ENCODE data around the gene UQCRC2. TPM values are rescaled to one million over a fixed set of nuclear protein-coding genes. Genes with fewer than 3 reads are reported as not detected.
A peak's percentile ranks its signal among the peaks of the same experiment; 100 is the strongest.
"Not testable (repeated sequence)": the region's sequence is repeated elsewhere in the genome, so short reads cannot be mapped to it uniquely, and the experiment has no call there.

UQCRC2 gene
- polyA plus RNA-seq, 1 donor from 2014 or later: 144 TPM

DNA sequence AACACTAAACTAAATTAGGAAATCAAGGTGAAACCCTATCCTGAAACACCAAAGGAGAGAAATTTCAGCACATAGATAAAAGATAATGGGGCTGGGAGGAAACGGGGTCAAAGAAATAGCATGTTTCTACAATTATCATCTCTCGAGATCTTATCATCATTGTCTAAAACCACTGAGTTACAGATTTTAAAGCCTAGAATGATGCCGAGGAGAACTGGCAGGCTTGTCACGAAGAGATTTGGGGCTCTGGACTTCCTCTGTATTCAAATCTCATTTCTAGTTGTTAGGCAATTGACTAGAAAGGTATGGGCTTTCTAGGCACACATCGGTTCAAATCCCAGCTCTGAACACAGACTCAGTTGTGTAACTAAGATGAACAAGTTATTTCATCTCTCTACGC is 38.5 kb downstream of the UQCRC2 start:
- Mint-ChIP-seq H3K36me3 (peaks cover 3% of the 10 kb centered on the region), H3K27me3 (no peaks in the 10 kb centered on the region), H3K27ac (no peak overlapping the region), H3K9me3 (no peaks in the 10 kb centered on the region), H3K4me3 (no peak overlapping the region), H3K4me1 (peaks cover 0 to 2% (median 0%) of the 10 kb centered on the region in 3 donors)

DNA sequence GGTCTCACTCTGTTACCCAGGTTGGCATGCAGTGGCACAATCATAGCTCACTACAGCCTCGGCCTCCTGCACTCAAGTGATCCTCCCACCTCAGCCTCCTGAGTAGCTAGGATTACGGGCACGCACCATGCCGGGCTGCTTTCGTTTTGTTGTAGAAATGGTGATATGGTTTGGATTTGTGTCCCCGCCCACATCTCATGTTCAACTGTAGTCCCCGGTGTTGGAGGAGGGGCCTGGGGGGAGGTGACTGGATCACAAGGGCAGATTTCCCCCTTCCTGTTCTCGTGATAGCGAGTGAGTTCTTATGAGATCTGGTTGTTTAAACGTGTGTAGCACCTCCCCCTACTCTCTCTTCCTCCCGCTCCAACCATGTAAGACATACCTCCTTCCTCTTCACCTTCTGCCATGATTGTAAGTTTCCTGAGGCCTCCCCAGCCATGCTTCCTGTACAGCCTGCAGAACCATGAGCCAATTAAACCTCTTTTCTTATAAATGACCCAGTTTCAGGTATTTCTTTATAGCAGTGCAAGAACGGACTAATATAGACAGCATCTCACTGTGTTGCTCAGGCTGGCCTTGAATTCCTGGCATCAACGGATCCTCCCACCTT is 41.8 kb downstream of the UQCRC2 start:
- Mint-ChIP-seq H3K36me3 (peaks cover 3% of the 10 kb centered on the region), H3K27ac (no peak overlapping the region), H3K4me1 (peaks cover 0 to 2% (median 0%) of the 10 kb centered on the region in 3 donors), H3K27me3 (no peaks in the 10 kb centered on the region), H3K9me3 (no peaks in the 10 kb centered on the region), H3K4me3 (no peak overlapping the region)

DNA sequence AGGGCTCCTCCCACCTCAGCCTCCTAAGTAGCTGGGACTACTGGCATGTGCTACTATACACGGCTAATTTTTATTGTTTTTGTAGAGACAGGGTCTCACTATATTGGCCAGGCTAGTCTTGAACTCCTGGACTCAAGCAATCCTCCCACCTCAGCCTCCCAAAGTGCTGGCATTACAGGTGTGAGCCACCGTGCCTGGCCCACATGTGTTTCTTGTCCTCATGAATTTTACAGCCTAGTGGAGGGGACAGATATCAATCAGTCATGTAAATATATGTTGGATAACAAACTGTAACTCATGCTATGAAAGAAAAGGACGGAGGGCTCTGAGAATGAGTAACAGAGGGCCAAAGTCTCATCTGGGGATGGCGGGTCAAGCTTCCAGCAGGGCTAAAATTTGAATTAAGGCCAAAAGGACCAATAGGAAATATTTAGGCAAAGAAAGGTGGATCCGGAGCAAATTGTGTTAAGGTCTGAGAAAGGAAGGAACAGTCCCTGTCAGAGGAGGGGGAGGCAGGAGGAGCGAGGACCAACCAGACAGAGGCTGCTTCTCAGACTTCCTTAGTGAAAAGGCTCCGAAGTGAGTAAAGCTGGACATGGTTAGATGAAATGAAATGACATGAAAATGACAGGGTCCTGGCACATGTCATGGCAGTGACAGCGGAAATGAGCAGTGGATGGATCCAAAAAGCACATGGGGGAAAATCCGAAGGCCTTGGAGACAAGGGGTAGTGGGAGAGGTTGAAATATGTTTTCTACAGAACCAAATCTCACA is 43.9 kb downstream of the UQCRC2 start:
- Mint-ChIP-seq H3K9me3 (no peaks in the 10 kb centered on the region), H3K4me1 (peaks cover 5 to 6% (median 5%) of the 10 kb centered on the region in 3 donors), H3K4me3 (no peak overlapping the region), H3K27ac (no peak overlapping the region), H3K36me3 (peaks cover 3% of the 10 kb centered on the region), H3K27me3 (peaks cover 1% of the 10 kb centered on the region)

DNA sequence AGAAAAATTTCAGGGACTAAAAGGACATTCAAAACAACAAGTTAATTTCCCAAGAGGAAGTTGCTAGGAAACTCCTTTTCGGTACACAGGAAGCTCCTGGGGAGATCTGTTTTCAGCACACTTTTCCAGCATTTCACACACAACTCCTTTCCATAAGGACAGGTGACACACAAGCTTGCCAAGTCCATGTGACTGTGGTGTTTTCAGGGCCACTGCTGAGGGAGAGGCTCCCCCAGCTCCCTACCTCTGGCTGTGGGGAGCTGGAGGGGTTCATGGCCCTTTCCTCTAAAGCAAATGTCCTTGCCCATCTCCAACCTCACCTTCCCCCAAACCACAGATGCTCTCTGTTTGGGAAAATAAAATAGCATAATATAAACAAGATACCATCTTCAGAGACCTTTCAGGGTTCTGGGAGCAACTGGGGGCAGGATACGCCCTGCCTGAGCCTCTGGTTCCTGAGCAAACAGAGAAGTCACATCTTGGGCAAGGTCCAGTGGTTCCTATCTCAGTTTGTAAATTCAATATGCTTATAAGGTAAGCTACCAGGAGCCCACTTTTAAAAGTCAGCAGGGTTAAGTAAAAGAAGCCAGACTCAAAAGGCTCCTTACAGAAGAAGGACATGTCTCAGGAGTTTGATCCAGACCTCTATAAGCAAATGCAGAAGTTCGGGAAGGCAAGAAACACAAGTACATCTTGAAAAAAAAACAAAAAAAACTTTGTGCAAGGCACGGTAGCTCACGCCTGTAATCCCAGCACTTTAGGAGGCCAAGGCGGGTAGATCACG is 44.7 kb downstream of the UQCRC2 start:
- Mint-ChIP-seq H3K27me3 (peaks cover 1% of the 10 kb centered on the region), H3K4me3 (no peak overlapping the region), H3K27ac (no peak overlapping the region), H3K36me3 (peaks cover 3% of the 10 kb centered on the region), H3K4me1 (peaks cover 5 to 6% (median 5%) of the 10 kb centered on the region in 3 donors), H3K9me3 (no peaks in the 10 kb centered on the region)

DNA sequence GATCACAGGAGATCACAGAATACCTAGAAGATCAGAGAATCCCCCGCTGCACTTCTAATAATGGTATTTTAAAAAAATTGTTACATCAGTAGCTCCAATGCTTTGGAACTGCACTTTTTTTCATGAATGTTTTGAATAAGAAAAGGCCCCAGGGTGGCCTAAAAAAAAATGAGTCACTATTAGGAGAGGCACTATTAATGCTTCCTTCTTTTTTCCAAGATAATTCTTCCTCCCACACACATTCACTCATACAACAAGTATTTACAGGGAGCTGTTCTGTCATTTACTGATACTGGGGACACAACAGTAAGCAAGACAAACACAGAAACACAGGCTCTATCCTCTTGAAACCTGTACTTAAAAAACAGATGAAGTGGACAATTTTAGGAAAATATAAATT is 48.4 kb downstream of the UQCRC2 start:
- H3K9me3 Mint-ChIP-seq: no peaks in the 10 kb centered on the region
- H3K27me3 Mint-ChIP-seq: peaks cover 1% of the 10 kb centered on the region
- no peak overlapping the region for H3K27ac Mint-ChIP-seq
- H3K36me3 Mint-ChIP-seq: no peaks in the 10 kb centered on the region
- peaks cover 4 to 8% (median 5%) of the 10 kb centered on the region in 3 donors for H3K4me1 Mint-ChIP-seq
- peak overlapping the region in 1 of 4 donors; percentile 46 for H3K4me3 Mint-ChIP-seq

DNA sequence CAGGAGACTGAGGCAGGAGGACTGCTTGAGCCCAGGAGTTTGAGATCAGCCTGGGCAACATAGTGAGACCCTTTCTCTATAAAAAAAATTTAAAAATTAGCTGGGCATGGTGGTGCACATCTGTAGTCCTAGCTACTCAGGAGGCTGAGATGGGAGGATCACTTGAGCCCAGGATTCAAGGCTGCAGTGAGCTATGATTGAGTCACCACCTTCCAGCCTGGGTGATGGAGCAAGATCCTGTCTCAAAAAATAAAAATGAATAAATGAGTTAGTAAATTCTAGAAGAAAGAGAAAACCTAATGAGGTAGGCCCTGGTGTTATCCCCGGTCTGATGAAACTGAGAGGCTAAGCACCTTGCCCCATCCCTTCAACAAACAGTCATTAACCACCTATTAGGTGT is 48.9 kb downstream of the UQCRC2 start:
- H3K4me1 Mint-ChIP-seq: peaks cover 7 to 12% (median 7%) of the 10 kb centered on the region in 3 donors
- H3K9me3 Mint-ChIP-seq, H3K27me3 Mint-ChIP-seq, H3K4me3 Mint-ChIP-seq, H3K36me3 Mint-ChIP-seq, H3K27ac Mint-ChIP-seq: not testable (repeated sequence)

DNA sequence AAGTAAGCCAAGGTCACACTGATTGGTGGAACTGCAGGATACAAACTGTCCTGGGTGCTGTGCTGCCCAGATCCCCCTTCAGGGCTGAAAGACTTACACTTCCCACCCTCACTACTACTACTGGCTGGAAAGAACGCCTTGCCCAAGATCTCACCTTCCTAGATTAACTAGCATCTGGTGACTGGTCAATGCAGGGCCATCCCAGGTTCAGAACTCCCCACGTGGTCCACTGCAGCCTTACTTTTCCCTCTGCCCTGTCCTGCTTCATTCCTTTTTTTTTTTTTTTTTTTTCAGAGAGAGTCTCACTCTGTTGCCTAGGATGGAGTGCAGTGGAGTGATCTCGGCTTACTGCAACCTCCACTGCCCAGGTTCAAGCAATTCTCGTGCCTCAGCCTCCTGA is 50.0 kb downstream of the UQCRC2 start:
- H3K36me3 Mint-ChIP-seq: no peaks in the 10 kb centered on the region
- H3K4me3 Mint-ChIP-seq: no peak overlapping the region
- H3K27me3 Mint-ChIP-seq: peaks cover 1% of the 10 kb centered on the region
- peaks cover 12 to 16% (median 12%) of the 10 kb centered on the region in 3 donors for H3K4me1 Mint-ChIP-seq
- H3K27ac Mint-ChIP-seq: no peak overlapping the region
- H3K9me3 Mint-ChIP-seq: no peaks in the 10 kb centered on the region

DNA sequence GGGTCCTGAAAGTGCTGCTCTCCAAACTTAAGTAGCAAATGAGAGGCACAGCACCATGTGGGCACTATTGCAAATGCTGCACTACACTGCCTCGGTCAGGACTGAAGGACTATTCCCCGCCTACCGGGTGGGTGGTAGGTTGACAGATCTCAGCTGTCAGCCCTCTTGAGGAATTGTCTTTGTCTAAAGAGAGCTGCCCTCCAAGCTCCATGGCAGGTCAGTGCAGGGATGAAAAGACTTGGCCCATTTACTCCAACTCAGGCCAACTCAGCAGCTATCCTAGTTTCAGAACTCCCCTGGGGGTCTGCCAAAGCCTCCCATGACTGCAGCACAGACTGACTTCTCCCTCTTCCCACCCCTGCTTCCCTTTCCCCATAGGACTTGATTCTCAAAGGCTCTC is 51.2 kb downstream of the UQCRC2 start:
- no peak overlapping the region for H3K27ac Mint-ChIP-seq
- no peaks in the 10 kb centered on the region for H3K9me3 Mint-ChIP-seq
- peaks cover 12 to 19% (median 17%) of the 10 kb centered on the region in 3 donors for H3K4me1 Mint-ChIP-seq
- H3K4me3 Mint-ChIP-seq: peak overlapping the region in 1 of 4 donors; percentile 92
- no peaks in the 10 kb centered on the region for H3K36me3 Mint-ChIP-seq
- peaks cover 1% of the 10 kb centered on the region for H3K27me3 Mint-ChIP-seq

DNA sequence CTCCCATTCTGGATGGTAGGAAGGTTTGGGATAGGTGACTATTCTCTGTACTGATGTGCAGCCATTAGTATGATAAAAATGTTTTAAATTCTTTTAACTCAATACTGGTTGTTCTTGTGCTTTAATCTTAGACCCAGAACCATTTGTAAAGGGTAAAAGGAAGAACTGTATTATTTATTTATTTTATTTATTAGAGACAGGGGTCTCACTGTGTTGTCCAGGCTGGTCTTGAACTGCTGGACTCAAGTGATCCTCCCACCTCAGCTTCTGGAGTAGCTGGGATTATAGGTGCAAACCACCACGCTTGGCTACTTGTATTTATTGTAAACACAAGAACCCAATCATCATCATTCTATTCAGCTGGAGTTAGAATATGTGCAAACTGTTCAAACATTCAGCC is 52.6 kb downstream of the UQCRC2 start:
- H3K4me1 Mint-ChIP-seq: peaks cover 15 to 26% (median 24%) of the 10 kb centered on the region in 3 donors
- H3K27ac Mint-ChIP-seq: peak overlapping the region in 1 of 3 donors; percentile 74

DNA sequence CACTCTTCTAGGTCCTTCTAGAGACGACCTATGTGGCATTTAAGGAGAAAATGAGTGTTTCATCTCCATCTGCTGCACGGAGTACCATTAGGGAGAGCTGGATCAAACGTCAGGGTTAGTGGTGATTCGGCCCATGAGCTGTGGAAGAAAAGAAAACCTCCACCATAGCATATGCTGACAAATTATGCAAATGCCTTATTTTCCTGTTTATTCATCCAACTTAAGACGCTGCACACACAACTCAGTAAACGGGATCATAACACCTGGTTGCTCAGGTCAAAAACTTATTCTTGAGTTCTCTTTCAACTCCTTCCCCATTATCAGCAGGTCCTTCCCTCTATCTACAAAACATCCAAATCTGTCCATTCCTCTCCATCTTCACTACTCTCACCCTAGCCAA is 53.5 kb downstream of the UQCRC2 start:
- Mint-ChIP-seq H3K27ac (peak overlapping the region in 2 of 3 donors; percentile 13 to 89), H3K4me3 (peak overlapping the region; percentile 10 to 95 (median 90)), H3K9me3 (no peaks in the 10 kb centered on the region)

More for the DNA sequence above, 52.6 kb downstream of the UQCRC2 start:
- Mint-ChIP-seq H3K27me3 (peaks cover 1% of the 10 kb centered on the region), H3K36me3 (peaks cover 1% of the 10 kb centered on the region), H3K9me3 (no peaks in the 10 kb centered on the region), H3K4me3 (peak overlapping the region in 1 of 4 donors; percentile 92)

DNA sequence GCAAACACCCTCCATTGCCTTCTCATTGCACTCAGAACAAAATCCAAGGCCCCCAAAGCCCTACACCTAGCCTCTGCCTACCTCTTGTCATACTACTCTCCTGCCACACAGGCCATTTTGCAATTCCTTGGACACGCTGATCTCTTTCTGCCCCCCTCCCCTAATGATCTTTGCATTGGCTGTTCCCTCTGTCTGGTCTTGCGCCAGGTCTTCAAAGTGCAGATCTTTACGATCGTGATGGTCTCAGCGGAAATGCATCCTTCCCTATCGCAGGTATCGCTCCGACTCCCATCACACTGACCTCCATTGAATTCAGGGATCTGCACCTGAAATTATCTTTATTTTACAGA is 54.0 kb downstream of the UQCRC2 start:
- no peaks in the 10 kb centered on the region for H3K27me3 Mint-ChIP-seq

More for the DNA sequence above, 53.5 kb downstream of the UQCRC2 start:
- H3K4me1 Mint-ChIP-seq: peaks cover 15 to 27% (median 20%) of the 10 kb centered on the region in 3 donors
- H3K27me3 Mint-ChIP-seq: no peaks in the 10 kb centered on the region
- H3K36me3 Mint-ChIP-seq: peaks cover 1% of the 10 kb centered on the region

DNA sequence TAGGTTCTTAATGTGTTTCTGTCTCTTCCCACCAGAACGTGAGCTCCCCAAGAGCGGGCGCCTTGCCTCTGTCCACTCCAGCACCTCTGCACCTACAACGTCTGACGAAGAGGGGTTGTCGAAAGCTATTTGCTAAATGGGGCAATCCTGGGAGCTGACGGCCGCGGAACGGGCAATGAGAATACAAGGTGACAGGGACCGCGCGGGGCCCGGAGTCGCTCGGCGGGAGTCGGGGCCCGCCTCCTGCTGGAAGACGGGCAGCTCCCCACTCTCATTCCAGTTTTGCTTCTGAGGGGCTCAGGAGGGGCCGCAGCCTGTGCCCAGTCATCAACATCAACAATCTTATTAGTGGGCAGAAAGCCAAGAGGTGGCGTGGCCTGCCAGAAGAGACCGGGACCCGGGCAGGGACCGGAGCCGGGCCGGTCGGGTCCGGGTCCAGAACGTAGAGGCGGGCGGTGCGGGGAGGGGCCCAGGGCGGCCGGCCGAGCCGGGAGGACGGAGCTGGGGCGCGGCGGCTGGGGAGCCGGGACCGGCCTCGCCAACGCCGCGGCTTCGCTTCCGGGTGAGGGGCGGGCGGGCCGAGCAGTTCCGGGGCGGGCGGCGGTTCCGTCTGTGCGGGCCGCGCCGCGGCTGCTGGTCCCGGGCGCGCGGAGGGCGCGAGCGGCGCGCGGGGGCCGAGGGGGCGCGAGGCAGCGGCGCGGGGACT is 54.5 kb downstream of the UQCRC2 start, which contains the start of gene MOSMO:
Gene MOSMO (plus strand): TSS at position 603 of the 706 bp plus-strand sequence. CDS start 191 bp downstream, outside the sequence.
- Mint-ChIP-seq H3K9me3 (no peaks in the 10 kb centered on the region), H3K27me3 (no peaks in the 10 kb centered on the region), H3K36me3 (peaks cover 1% of the 10 kb centered on the region), H3K4me3 (peak within 1 kb of the TSS; percentile 89 to 95 (median 90)), H3K4me1 (peaks cover 17 to 35% (median 29%) of the 10 kb centered on the region in 3 donors), H3K27ac (peak within 1 kb of the TSS; percentile 13 to 89 (median 64))

More for the DNA sequence above, 54.0 kb downstream of the UQCRC2 start:
- H3K9me3 Mint-ChIP-seq: no peaks in the 10 kb centered on the region
- peaks cover 1% of the 10 kb centered on the region for H3K36me3 Mint-ChIP-seq
- H3K4me1 Mint-ChIP-seq: peaks cover 15 to 32% (median 24%) of the 10 kb centered on the region in 3 donors
- H3K4me3 Mint-ChIP-seq: peak overlapping the region; percentile 87 to 95 (median 90)
- peak overlapping the region; percentile 13 to 89 (median 57) for H3K27ac Mint-ChIP-seq

DNA sequence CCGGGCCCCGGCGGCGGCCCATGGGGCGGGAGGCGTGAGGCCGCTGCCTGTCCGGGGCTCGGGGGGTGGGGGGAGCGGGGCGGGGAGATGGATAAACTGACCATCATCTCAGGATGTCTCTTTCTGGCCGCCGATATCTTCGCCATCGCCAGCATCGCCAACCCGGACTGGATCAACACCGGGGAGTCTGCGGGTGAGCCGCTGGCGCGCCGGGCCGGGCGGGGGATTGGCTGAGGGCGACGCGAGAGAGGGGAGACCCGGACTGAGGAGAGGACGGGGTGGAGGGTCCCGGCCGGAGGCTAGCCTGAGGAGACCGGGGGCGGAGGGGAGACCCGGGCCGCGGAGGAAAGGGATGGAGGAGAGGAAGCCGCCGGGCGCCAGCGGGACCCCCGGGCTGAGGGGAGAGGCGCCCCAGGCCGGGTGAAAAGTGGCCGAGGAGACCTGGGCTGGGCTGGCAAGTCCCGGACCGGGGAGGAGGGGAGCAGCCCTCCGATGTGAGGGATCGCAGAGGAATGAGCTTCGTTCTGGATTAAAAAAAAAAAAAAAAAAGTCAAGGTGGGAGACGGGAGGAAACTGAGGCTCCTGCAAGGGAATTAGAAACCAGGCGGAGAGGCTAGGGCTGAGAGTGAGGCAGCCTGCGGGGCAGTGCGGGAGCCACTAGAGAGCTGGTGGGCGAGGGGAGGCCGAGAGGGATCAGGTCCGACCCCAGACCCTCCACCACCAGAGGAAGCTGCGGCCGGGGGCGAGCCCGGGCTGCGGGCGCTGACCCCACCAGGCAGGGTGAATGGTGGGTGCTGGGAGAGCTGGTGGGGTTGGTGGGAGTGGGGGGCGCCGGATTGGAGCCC is 55.3 kb downstream of the UQCRC2 start:
- Mint-ChIP-seq H3K27me3 (no peaks in the 10 kb centered on the region), H3K9me3 (no peaks in the 10 kb centered on the region), H3K27ac (peak overlapping the region in 2 of 3 donors; percentile 63 to 64), H3K4me1 (peaks cover 18 to 39% (median 33%) of the 10 kb centered on the region in 3 donors), H3K36me3 (peaks cover 1% of the 10 kb centered on the region), H3K4me3 (peak overlapping the region; percentile 80 to 89 (median 85))

All from IgD-negative memory B cell (primary cell).